GM21529 (cell line): ENCODE measurements around the gene NLRC5.

Source experiments
- ATAC-seq: cut with Tn5 transposase; IDR thresholded peaks from one replicate; pipeline ENCODE4 v1.9.1; 2021; ENCODE audit not compliant: unreplicated experiment

NLRC5 gene

DNA sequence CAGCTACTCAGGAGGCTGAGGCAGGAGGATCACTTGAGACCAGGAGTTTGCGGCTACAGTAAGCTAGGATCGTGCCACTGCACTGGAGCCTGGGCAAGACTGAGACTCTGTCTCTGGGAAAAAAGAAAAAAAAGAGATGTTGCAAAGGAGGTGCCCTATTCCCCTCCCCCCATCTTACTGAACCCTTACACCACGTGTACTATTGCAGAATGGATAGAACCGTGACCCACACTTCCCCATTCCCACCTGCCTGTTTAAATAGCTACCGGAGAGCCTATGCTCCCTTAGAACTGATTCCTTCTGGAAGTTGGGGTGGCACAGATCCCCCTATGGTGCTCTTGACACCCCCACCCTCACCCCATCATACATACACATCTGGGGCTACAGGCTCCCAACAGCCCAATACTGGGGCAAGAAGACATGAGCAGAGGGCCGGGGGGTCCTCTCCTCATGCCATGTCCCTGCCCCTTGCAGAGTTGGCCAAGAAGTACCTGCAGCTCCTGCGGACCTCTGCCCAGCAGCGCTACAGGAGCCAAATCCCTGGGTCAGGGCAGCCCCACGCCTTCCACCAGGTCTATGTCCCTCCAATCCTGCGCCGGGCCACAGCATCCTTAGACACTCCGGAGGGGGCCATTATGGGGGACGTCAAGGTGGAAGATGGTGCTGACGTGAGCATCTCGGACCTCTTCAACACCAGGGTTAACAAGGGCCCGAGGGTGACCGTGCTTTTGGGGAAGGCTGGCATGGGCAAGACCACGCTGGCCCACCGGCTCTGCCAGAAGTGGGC, 35.7 kb downstream of the NLRC5 start:
- no peak for ATAC-seq

DNA sequence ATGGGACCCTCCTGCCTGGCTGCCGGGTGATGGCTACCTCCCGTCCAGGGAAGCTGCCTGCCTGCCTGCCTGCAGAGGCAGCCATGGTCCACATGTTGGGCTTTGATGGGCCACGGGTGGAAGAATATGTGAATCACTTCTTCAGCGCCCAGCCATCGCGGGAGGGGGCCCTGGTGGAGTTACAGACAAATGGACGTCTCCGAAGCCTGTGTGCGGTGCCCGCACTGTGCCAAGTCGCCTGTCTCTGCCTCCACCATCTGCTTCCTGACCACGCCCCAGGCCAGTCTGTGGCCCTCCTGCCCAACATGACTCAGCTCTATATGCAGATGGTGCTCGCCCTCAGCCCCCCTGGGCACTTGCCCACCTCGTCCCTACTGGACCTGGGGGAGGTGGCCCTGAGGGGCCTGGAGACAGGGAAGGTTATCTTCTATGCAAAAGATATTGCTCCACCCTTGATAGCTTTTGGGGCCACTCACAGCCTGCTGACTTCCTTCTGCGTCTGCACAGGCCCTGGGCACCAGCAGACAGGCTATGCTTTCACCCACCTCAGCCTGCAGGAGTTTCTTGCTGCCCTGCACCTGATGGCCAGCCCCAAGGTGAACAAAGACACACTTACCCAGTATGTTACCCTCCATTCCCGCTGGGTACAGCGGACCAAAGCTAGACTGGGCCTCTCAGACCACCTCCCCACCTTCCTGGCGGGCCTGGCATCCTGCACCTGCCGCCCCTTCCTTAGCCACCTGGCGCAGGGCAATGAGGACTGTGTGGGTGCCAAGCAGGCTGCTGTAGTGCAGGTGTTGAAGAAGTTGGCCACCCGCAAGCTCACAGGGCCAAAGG, 36.8 kb downstream of the NLRC5 start:
- no peak for ATAC-seq

GRCh38 chr16:57026778-57027062, 37.4 kb downstream of the NLRC5 start:
- no peak for ATAC-seq

DNA sequence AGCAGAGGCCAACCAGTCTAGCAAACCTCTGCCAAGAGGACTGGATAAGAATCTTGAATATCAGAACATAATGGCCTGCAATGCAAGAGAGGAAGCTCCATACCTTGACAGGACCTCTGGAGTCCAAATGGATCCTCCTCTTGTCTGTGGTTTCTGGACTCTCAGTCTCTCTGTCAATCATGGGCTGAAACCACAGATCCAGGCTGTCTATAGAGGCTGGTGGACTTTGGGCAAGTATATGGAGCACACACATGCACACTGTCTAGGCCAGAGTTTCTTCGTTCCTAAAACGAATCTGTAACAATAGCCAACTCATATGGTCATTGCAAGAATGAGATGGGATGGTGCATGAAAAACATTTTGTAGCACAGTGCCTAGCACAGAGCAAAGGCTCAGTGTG, 37.7 kb downstream of the NLRC5 start:
- no peak for ATAC-seq

- no peak for ATAC-seq
Observed at GRCh38 chr16:57028086-57028485, 38.7 kb downstream of the NLRC5 start.

GRCh38 chr16:57029161-57030160, 40.1 kb downstream of the NLRC5 start:
- no peak for ATAC-seq

DNA sequence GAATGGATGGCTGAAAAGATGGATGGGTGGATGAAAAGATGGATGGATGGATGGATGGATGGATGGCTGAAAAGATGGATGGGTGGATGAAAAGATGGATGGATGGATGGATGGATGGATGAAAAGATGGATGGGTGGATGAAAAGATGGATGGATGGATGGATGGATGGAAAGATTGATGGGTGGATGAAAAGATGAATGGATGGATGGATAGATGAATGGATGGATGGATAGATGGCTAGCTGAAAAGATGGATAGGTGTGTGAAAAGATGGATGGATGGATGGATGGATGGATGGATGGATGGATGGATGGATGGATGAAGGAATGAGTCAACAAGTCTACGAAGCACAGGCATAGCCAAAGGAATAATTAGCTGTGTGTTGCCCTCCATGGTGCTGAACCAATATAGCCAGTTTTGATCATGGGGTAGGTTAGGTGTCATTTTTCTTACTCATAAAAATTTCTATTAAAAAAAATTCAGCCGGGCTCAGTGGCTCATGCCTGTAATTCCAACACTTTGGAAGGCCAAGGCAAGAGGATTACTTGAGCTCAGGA, 41.1 kb downstream of the NLRC5 start:
- ATAC-seq = no peak

GRCh38 chr16:57031156-57031555, 41.8 kb downstream of the NLRC5 start:
- ATAC-seq = no peak

DNA sequence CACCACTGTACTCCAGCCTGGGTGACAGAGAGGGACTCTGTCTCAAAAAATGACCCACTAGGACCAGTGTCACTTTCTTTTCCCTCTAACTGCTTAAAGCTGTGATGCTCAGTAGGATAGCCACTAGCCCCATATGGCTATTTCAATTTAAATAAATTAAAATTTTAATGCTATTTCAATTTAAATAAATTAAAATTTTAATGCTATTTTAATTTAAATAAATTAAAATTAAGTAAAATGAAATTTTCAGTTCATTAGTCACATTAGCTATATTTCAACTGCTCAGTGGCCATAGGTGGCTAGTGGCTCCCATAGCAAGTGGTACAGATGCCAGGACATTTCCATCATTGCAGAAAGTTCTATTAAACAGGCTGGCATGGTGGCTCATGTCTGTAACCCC, 43.0 kb downstream of the NLRC5 start:
- ATAC-seq = no peak

DNA sequence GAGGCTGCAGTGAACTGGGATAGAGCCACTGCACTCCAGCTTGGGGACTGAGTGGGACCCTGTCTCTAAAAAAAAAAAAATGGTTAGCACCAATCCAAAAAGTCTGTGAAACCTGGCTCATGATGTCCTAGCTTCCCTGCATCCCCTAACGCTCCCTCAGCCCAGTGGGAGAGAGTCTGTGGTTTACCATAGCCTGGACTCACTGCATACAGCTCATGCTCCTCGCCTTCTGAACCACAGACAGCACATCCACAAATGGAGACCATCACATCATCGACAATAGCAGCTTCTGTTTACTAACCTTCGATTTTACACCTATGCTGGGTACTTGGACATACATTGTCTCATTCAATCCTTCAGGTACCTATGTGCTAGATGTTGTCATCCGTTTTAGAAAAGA, 43.6 kb downstream of the NLRC5 start:
- ATAC-seq = no peak

DNA sequence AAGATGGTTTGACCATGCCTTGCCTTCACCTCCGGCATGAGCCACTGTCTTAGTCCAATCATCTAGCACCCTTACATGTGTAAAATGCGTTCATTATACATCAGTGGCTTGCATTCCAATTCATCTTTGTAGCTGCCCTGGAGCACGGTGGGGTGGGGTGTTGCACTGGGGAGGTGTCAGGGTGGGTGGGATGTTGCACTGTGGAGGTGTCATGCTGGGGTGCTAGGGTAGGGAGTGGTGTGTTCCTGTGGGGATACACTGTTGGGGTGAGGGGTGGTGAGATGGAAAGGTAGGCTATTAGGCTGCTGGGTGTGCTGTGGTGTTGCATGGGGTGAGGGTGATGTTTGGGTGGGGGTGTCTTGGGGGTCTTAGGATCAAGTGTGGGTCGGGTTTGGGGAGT, 47.0 kb downstream of the NLRC5 start:
- ATAC-seq = no peak

DNA sequence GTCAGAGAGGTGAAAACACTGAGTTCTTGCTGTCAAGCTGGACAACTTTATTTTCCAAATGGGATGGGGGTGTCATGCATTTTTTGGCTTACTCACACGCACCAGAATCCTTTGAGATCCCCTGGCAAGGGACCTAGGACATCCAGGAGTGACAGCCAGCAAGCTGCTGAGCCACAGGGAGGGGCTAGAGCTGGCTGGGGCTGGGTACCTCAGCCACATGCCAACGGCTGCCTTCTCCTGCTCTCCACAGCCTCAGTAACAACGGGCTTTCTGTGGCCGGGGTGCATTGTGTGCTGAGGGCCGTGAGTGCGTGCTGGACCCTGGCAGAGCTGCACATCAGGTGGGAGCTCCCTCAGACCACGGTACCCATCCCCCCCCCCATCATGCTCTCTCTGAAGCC, 47.6 kb downstream of the NLRC5 start:
- no peak for ATAC-seq

- ATAC-seq = no peak
Observed at GRCh38 chr16:57038166-57038565, 48.8 kb downstream of the NLRC5 start.

DNA sequence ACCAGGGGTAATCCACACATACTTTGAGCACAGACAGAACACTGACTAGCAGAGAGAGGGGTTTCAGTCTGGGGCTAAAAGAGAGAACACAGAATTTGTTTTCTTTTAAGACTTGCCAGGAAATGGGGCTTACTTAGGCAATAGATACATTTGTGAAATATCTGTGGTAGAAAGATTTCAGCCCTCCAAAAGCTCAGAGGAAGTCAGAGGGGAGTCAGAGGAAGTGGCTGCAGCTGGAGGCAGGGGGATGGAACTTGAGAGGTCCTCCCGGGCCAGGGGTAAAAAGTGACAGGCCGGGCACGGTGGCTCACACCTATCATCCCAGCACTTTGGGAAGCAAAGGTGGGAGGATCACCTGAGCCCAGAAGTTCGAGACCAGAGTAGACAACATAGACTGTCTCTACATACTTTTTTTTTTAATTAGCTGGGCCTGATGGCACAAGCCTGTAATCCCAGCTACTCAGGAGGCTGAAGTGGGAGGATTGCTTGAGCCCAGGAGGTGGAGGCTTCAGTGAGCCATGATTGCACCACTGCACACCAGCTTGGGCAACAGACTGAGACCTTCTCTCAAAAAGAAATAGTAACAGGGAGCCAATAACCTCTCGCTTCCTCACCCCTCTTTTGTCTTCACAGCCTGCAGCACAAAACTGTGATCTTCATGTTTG, 49.9 kb downstream of the NLRC5 start:
- ATAC-seq = peak; percentile 30

- ATAC-seq = peak; percentile 20
Observed at GRCh38 chr16:57041182-57042156, 52.1 kb downstream of the NLRC5 start.

DNA sequence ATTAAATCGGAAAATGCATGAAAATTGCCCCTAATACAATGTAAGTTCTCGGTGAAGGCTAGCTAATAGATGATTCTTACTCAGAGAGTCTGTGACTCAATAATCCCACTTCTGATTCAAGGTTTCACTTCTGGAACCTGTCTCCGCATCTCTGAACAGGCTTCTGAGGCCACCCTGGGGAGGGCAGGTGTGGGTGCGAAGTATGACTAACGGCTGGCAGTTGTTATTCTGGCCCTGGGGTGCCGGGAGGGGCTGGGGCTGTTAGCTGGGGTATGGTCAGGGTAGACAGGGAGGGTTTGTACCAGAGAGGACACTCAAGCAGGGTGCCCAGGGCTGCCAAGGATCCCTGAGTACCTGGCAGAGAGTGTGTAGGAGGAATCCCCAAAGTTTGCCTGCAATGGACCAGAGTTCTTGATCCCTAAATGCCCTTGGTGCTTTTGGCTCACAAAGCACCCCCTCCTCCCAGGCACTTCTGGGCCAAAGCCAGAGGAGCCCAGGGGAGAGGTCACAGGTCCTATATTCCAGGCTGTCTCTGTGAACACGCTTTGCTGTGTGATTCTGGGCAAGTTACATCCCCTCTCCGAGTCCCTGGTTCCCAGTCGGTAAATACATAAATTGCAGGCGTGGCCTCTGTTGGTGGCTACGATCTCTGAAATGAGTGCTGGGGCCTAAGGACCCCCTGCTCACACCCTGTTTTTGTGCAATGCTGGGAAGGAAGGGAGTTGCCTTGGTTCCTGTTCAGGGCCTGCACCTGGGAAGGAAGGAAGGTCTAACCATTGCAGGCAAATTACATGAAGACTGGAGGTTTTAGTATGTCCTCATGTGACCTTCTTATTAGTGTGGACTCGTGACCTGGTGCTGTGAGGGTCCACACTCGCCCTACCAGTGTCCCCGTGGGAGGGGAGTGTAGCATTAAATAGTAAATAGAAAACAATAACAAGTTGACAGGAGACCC, 53.1 kb downstream of the NLRC5 start:
- peak; percentile 62 for ATAC-seq

- ATAC-seq = no peak
Observed at GRCh38 chr16:57043248-57043647, 53.9 kb downstream of the NLRC5 start.
